Measurements from ENCODE around the gene CAMKMT.
A peak's percentile ranks its signal among the peaks of the same experiment; 100 is the strongest.
"Not testable (repeated sequence)": the region's sequence is repeated elsewhere in the genome, so short reads cannot be mapped to it uniquely, and the experiment has no call there.

Gene CAMKMT

DNA sequence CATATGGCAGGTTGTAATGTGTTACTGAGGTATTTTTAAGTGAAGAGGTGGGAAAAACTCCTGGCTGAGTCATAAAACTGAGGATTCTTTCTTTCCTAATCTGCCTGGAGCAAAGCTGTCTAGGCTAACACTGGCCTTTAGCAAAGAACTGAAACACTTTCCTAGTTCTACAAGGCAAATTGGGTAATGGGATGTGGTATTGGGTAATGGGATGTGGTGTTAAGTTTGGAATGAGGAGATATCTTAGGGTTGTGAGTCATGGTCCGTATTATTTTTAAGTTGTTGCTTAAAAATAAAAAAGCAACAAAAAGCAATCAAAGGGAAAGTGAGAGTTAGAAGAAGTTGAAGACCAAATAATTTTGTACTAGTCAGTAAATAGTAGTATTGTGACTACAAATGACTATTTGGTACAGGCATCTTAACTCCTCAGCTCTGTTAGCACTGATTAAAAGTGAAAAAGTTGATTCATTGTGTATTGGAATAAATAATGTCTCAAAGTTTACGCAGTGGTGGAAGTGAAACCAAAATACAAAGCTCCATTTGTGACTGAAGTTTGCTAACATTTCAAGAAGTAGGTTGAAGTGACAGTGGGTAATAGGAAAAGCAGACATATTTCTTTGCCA lies 216.8 kb downstream of the CAMKMT start:
- Mint-ChIP-seq H3K4me1 (ENCODE audit: low read depth) (peaks cover 49% of the 10 kb centered on the region), H3K27me3 (no peaks in the 10 kb centered on the region), H3K27ac (peak overlapping the region; percentile 73), H3K4me3 (peak overlapping the region; percentile 40), H3K9me3 (no peaks in the 10 kb centered on the region), H3K36me3 (ENCODE audit: low read depth) (no peaks in the 10 kb centered on the region)
- DNase-seq, result no peak

DNA sequence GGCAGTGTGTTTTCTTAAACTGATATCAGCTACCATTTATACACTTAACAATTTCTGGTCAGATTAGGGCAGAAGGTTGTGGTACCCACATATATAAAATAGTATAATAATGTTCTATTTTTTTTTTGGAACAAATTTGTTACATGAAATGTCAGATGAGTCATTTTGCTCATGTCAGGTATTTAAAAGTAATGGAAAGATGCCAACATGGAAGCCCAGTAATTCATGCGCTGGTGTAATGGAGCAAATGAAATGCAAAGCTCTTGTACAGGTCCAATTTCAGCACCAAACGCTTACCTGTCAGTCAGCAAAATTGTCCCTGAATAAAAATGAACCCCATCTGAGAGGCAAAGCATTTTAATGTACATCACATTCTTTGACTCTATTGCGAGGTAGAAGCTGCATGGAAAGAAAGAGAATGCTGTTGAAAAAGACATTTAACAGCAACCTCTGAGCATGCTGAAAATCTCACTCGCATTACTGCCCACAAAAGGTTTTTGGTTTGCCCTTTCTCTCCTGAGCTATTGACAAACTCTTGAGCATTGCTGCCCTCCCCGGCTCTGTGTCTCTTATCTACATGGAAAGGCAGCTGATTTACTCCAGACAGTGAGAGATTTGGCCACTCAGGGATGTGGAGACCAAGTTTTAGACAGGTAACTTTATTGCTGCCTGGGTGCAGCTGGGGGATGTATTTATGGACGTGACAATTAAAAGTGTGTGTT lies 217.5 kb downstream of the CAMKMT start:
- no peaks in the 10 kb centered on the region for H3K9me3 Mint-ChIP-seq
- no peak for DNase-seq
- no peaks in the 10 kb centered on the region for H3K36me3 Mint-ChIP-seq (ENCODE audit: low read depth)
- peak overlapping the region; percentile 73 for H3K27ac Mint-ChIP-seq
- no peaks in the 10 kb centered on the region for H3K27me3 Mint-ChIP-seq
- H3K4me3 Mint-ChIP-seq, result peak overlapping the region; percentile 40
- H3K4me1 Mint-ChIP-seq (ENCODE audit: low read depth), result peaks cover 49% of the 10 kb centered on the region

DNA sequence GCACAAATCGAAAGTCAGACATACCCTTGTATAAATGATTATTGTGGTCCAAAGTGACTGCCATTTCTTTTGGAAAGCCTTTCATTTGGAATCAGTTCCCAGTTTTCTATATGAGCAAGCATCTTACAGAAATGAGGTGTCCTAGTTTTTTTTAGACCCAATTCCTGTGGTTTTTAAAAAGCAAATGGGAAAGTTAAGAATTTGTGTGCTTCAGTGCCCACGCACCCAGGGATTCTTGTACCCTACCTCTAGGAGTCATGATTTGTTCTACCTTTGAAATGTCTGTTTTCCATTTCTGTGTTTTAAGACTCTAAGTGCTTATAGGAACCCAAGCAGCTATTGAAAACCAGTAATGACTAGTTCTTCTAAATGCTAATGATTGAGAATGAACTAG lies 218.1 kb downstream of the CAMKMT start:
- H3K27ac Mint-ChIP-seq, result no peak overlapping the region
- no peak overlapping the region for H3K4me3 Mint-ChIP-seq
- no peak for DNase-seq
- H3K27me3 Mint-ChIP-seq, result no peaks in the 10 kb centered on the region
- H3K36me3 Mint-ChIP-seq (ENCODE audit: low read depth), result no peaks in the 10 kb centered on the region
- peaks cover 49% of the 10 kb centered on the region for H3K4me1 Mint-ChIP-seq (ENCODE audit: low read depth)
- H3K9me3 Mint-ChIP-seq, result no peaks in the 10 kb centered on the region

DNA sequence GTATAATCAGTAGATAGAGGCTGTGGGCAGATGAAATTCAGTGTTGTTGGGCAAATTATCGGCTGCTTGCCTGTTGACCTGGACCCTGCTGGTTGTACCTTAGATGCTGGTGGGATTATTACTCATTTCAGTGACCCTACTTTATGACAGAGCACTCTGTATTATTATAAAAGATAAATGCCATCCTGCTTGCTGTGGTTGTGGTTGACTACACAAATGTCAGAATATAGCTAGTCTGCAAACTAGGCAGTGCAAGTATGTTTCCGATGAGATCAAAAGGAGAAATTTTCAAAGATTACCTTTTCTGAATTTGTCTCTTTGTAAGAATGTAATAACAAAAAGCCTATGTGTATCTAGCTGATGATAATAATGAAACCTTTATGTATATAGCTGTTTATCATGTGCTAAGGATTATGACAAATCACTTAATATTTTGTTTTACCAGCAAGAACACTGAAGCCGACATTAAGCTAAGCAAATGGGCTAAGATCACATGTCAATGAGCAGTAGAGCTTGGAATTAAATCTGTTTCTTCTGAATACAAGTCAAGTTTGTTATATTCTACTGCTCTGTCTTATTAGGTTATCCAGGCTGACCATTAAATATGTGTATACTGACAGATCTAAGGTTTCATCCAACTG lies 219.2 kb downstream of the CAMKMT start:
- Mint-ChIP-seq H3K27me3 (no peaks in the 10 kb centered on the region), H3K27ac (no peak overlapping the region), H3K4me1 (ENCODE audit: low read depth) (peaks cover 55% of the 10 kb centered on the region)

DNA sequence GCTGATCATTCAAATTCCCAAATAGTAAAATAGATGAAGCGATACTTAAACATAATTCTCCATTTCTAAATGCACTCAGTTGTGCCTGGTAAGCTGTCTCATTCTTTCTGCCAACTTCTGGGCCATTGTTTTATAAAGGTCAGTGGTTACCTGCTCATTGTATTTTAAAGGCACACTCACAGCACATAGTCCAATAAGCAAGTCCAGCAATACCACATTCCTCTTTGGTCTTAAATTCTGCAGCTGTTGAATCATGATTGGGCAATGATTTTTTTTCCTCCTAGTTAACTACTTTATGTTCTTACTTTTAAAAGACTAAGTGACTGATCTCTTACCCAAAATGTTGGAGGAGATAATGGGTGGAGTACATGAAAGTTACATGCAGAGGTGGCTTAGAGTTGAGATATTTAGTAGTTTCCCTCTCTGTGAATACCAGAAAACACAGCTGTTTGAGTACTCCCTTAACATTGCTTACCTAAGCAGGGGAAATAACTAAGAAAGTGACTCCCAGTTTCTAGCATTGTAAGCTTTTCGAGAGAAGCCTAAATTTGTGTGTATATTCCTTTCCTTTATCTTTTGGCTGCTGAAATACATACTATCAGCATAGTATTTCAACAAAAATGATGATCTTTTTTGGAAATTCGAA lies 220.7 kb downstream of the CAMKMT start:
- no peak for DNase-seq
- Mint-ChIP-seq H3K4me3 (no peak overlapping the region), H3K27ac (no peak overlapping the region), H3K9me3 (no peaks in the 10 kb centered on the region), H3K36me3 (ENCODE audit: low read depth) (peaks cover 4% of the 10 kb centered on the region), H3K4me1 (ENCODE audit: low read depth) (peaks cover 46% of the 10 kb centered on the region), H3K27me3 (no peaks in the 10 kb centered on the region)

More for the DNA sequence above, 219.2 kb downstream of the CAMKMT start:
- DNase-seq, result no peak
- H3K36me3 Mint-ChIP-seq (ENCODE audit: low read depth), result no peaks in the 10 kb centered on the region
- H3K4me3 Mint-ChIP-seq, result no peak overlapping the region
- no peaks in the 10 kb centered on the region for H3K9me3 Mint-ChIP-seq

DNA sequence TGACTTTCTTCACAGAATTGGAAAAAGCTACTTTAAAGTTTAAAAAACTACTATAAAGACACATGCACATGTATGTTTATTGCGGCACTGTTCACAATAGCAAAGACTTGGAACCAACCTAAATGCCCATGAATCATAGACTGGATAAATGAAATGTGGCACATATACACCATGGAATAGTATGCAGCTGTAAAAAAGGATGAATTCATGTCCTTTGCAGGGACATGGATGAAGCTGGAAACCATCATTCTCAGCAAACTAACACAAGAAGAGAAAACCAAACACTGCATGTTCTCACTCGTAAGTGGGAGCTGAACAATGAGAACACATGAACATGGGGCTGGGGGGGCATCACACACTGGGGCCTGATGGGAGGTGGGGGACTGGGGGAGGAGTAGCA lies 233.9 kb downstream of the CAMKMT start:
- H3K9me3 Mint-ChIP-seq; H3K27ac Mint-ChIP-seq; H3K27me3 Mint-ChIP-seq; DNase-seq; H3K4me1 Mint-ChIP-seq (ENCODE audit: low read depth); H3K4me3 Mint-ChIP-seq: not testable (repeated sequence)
- peaks cover 11% of the 10 kb centered on the region for H3K36me3 Mint-ChIP-seq (ENCODE audit: low read depth)

DNA sequence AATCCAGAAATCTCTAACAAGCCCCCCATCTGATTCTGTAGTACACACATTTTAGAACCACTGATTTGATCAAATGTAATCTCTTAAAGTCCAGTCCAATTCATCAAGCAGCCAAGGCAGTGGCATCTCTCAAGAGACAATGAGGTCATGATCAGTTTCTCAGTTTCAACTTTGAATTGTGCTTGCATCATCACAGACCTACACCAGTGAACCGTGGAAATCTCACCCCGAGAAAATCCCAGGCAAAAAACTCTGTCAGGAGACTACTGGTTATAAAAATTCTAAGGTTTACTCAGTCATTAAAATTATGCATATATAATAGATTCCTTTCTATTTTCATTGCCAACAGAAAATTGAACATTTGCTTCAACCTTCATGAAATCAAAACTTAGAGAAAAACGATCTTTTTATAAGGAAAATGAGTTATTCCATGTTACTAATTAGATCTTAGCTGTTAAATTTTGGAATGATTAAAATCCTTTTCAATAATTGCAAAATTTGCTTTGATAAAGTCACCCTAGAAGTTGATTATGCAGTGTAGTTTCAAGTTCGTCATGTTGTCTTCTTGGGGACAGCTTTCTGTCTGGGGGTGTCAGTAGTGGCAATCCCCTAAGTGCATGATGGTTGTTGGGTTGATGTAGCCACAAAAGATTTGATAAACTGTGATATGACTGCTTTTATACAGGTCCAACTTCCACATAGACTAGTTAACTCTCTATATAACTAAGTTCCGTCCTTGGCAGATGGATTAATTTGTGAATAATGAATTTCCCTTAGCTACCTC lies 235.0 kb downstream of the CAMKMT start:
- Mint-ChIP-seq H3K4me3 (no peak overlapping the region), H3K27ac (no peak overlapping the region), H3K27me3 (no peaks in the 10 kb centered on the region), H3K9me3 (no peaks in the 10 kb centered on the region), H3K4me1 (ENCODE audit: low read depth) (peaks cover 2% of the 10 kb centered on the region), H3K36me3 (ENCODE audit: low read depth) (peaks cover 11% of the 10 kb centered on the region)
- no peak for DNase-seq

DNA sequence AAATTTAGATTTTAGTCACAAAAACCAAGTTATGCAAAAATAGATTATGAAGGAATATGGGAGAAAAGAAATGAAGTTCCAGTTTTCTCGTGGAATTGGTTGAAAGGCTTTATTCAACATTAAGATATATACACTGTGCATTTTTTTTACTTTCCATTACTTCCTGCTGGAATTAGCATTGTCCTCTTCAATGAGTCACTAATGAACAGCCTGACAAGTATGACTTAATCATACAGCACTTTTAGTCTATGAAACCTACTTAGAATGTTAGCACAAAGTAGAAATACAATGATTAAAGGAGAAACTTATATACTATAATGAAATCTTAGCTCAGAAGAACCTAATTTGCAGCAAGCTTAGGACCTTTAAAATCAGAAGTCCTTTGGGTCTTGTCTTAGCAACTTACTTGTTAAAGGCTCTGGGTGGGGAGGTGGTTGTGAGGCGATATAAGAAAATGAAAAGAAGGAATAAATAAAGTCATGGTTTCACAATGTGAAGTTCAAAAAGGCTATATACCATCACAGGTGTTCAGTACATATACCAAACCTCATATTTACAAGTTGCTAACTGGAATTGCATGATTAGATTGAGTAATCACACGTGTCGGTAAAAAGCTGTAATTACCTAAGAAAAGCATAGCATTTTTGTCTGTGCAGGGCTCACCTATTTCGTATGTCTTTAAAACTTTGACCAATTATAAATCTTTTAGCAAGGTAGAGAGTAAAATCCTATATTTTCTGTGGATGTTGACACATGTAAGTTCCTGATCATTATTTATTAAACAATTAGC lies 236.8 kb downstream of the CAMKMT start:
- Mint-ChIP-seq H3K4me3 (no peak overlapping the region), H3K27ac (no peak overlapping the region), H3K9me3 (no peaks in the 10 kb centered on the region), H3K36me3 (ENCODE audit: low read depth) (peaks cover 12% of the 10 kb centered on the region), H3K27me3 (no peaks in the 10 kb centered on the region), H3K4me1 (ENCODE audit: low read depth) (peaks cover 2% of the 10 kb centered on the region)
- no peak for DNase-seq

DNA sequence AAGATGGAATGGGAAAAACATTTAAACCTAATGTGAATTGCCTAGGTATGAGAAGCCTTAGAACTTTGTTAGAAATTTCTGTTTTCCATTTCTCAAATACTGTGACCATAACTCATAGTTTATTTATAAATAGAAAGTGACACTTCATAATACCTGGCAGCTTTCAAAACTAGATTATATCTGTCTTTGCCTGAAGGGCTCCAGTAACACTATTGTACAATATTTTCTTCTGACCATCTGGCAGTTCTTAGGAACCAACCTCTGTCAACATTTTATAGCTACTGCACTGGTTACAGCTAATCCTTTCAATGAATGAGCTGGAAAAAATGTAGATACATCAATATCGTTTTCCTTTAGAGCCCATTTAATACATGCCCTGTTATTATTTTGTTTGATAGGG lies 237.4 kb downstream of the CAMKMT start:
- no peak for DNase-seq
- H3K27ac Mint-ChIP-seq, result no peak overlapping the region
- H3K36me3 Mint-ChIP-seq (ENCODE audit: low read depth), result peaks cover 10% of the 10 kb centered on the region
- H3K9me3 Mint-ChIP-seq, result no peaks in the 10 kb centered on the region
- no peak overlapping the region for H3K4me3 Mint-ChIP-seq
- H3K4me1 Mint-ChIP-seq (ENCODE audit: low read depth), result peaks cover 2% of the 10 kb centered on the region
- no peaks in the 10 kb centered on the region for H3K27me3 Mint-ChIP-seq

DNA sequence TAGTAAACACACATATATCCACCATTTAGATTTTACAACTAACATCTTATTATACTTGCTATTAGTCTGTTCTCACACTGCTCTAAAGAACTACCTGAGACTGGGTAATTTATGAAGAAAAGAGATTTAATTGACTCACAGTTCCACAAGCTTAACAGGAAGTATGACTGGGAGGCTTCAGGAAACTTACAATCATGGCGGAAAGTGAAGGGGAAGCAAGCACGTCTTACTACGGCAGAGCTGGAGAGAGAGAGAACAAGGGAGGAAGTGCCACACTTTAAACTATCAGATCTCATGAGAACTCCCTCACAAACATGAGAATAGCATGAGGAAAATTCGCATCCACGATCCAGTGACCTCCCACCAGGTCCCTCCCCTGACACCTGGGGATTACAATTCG lies 240.7 kb downstream of the CAMKMT start:
- Mint-ChIP-seq H3K4me1 (ENCODE audit: low read depth) (no peaks in the 10 kb centered on the region), H3K27ac (no peak overlapping the region), H3K9me3 (no peaks in the 10 kb centered on the region), H3K36me3 (ENCODE audit: low read depth) (peaks cover 6% of the 10 kb centered on the region), H3K27me3 (no peaks in the 10 kb centered on the region), H3K4me3 (no peak overlapping the region)
- DNase-seq, result no peak

DNA sequence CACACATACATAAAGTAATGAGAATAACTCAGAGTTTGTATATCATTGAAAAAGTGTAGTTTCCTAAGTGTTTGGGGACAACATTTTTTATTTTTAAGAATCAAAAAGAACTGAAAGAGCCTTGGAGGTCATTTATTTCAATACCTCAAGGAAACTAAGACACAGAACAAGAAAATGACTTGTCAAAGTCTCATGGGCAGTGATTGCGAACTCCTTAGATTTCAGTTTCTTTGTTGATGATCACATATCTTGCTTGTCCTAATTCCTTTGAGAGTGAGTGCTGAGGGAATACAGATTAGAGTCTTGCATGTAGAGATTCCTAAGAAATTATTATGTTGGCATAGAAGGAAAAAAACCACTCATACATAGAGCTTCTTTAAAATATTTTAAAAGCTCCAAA lies 243.8 kb downstream of the CAMKMT start:
- Mint-ChIP-seq H3K27ac (no peak overlapping the region), H3K9me3 (no peaks in the 10 kb centered on the region), H3K36me3 (ENCODE audit: low read depth) (peaks cover 4% of the 10 kb centered on the region), H3K4me1 (ENCODE audit: low read depth) (no peaks in the 10 kb centered on the region), H3K27me3 (no peaks in the 10 kb centered on the region), H3K4me3 (no peak overlapping the region)
- DNase-seq, result no peak

DNA sequence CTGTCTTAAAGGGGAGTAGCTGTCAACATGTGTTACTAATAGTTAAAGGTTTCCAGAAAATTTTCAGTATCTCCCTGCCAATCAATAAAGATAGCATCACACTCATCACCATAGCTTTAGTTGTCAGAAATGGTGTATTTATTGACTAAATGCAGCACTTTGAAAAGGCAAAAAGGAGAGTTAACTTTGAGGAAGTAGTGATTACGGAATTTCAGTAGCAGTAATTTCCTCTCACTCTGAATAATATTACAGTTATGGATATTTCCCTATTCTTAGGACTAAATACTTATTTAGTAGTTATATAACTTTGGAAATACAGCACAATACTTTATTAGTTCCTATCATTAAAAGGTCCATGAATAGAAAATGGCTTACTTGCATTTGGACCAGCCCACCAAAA lies 250.5 kb downstream of the CAMKMT start:
- H3K9me3 Mint-ChIP-seq, result peaks cover 3% of the 10 kb centered on the region
- H3K4me3 Mint-ChIP-seq, result no peak overlapping the region
- H3K36me3 Mint-ChIP-seq (ENCODE audit: low read depth), result peaks cover 4% of the 10 kb centered on the region
- DNase-seq, result no peak
- H3K27ac Mint-ChIP-seq, result no peak overlapping the region
- no peaks in the 10 kb centered on the region for H3K27me3 Mint-ChIP-seq
- H3K4me1 Mint-ChIP-seq (ENCODE audit: low read depth), result peaks cover 16% of the 10 kb centered on the region

DNA sequence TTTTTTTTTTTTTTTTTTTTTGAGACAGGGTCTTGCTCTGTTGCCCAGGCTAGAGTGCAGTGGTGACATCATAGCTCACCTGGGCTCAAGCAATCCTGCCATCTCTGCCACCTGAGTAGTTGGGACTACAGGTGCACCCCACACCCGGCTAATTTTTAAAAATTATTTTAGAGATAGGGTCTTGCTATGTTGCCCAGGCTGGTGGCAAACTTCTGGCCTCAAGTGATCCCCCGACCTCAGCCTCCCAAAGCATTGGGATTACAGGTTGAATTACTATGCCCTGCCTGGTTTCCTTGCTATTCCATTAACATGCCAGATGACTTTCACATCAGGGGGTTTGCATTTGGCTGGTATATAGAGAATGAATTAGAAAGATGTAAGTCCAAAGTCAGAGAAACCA lies 253.2 kb downstream of the CAMKMT start:
- no peak overlapping the region for H3K27ac Mint-ChIP-seq
- H3K4me3 Mint-ChIP-seq, result no peak overlapping the region
- H3K9me3 Mint-ChIP-seq, result peaks cover 3% of the 10 kb centered on the region
- H3K36me3 Mint-ChIP-seq (ENCODE audit: low read depth), result peaks cover 4% of the 10 kb centered on the region
- H3K27me3 Mint-ChIP-seq, result no peaks in the 10 kb centered on the region
- DNase-seq, result no peak
- H3K4me1 Mint-ChIP-seq (ENCODE audit: low read depth), result peaks cover 18% of the 10 kb centered on the region

Data from activated T-cell treated with anti-CD3 and anti-CD28 coated beads, Interleukin-2, amount 50 U/mL, for 24 hours (primary cell).